GM23248 (cell line): ENCODE measurements around the gene USP38. TPM values are rescaled to one million over a fixed set of nuclear protein-coding genes. Genes with fewer than 3 reads are reported as not detected.

ENCODE experiments used
- DNase-seq: peaks from one replicate; pipeline ENCODE4 v3.0.0-alpha.2; 2015
- H2AFZ ChIP-seq: fragments of 200-600 bp; sonication (generic); 2 replicates; pipeline ENCODE4 v1.6.1; 2016; ENCODE audit warnings: antibody characterized with exemption
- H3F3A ChIP-seq: fragments of 200-600 bp; sonication (generic); 2 replicates; pipeline ENCODE4 v1.6.1; 2016; ENCODE audit warnings: mild to moderate bottlenecking, antibody characterized with exemption, mixed run types; ENCODE audit not compliant: insufficient read depth
- H3K27ac ChIP-seq: fragments of 200-600 bp; sonication (generic); 2 replicates; pipeline ENCODE4 v1.5.1; 2016; ENCODE audit warnings: mild to moderate bottlenecking
- H3K27me3 ChIP-seq: fragments of 200-600 bp; sonication (generic); replicated peaks from 2 replicates; pipeline ENCODE4 v1.6.1; 2016; ENCODE audit warnings: mild to moderate bottlenecking; ENCODE audit not compliant: insufficient read depth
- H3K36me3 ChIP-seq: fragments of 200-600 bp; sonication (generic); 2 replicates; pipeline ENCODE4 v1.6.1; 2016; ENCODE audit warnings: low read depth, mild to moderate bottlenecking
- H3K4me1 ChIP-seq: fragments of 200-600 bp; sonication (generic); 2 replicates; pipeline ENCODE4 v1.6.1; 2016; ENCODE audit warnings: mild to moderate bottlenecking; ENCODE audit not compliant: insufficient read depth
- H3K4me2 ChIP-seq: fragments of 200-600 bp; sonication (generic); one replicate; pipeline ENCODE4 v1.6.1; 2016; ENCODE audit warnings: mild to moderate bottlenecking; ENCODE audit not compliant: unreplicated experiment
- H3K4me3 ChIP-seq: fragments of 200-600 bp; sonication (generic); 2 replicates; pipeline ENCODE4 v1.5.1; 2016; ENCODE audit warnings: mild to moderate bottlenecking
- H3K79me2 ChIP-seq: fragments of 200-600 bp; sonication (generic); 2 replicates; pipeline ENCODE4 v1.6.1; 2016; ENCODE audit warnings: mild to moderate bottlenecking; ENCODE audit not compliant: insufficient read depth
- H3K9ac ChIP-seq: fragments of 200-600 bp; sonication (generic); 2 replicates; pipeline ENCODE4 v1.6.1; 2016; ENCODE audit warnings: mild to moderate bottlenecking
- H3K9me2 ChIP-seq: fragments of 200-600 bp; sonication (generic); 2 replicates; pipeline ENCODE4 v1.6.1; 2016; ENCODE audit warnings: mixed run types, mild to moderate bottlenecking, moderate library complexity; ENCODE audit not compliant: insufficient read depth
- H3K9me3 ChIP-seq: fragments of 200-600 bp; sonication (generic); one replicate; pipeline ENCODE4 v1.6.1; 2017; ENCODE audit warnings: low read depth
- H4K20me1 ChIP-seq: fragments of 200-600 bp; sonication (generic); 2 replicates; pipeline ENCODE4 v1.6.0; 2016; ENCODE audit not compliant: insufficient read depth
- EZH2 ChIP-seq: fragments of 200-600 bp; sonication (generic); IDR thresholded peaks from 2 replicates; pipeline ENCODE4 v1.6.1; 2018; ENCODE audit warnings: antibody characterized with exemption, mild to moderate bottlenecking; ENCODE audit not compliant: insufficient read depth, poor library complexity, severe bottlenecking
- EZH2phosphoT487 ChIP-seq: fragments of 200-600 bp; sonication (generic); IDR thresholded peaks from 2 replicates; pipeline ENCODE4 v1.6.1; 2018; ENCODE audit warnings: antibody characterized with exemption, moderate library complexity, mild to moderate bottlenecking, low read depth; ENCODE audit not compliant: insufficient read depth
- WGBS, 2 experiments: methylation state at CpG; one replicate each; pipeline ENCODE4 v1.1.6; 2015 to 2017; ENCODE audit warnings: low lambda C conversion rate in 2 of 2, low coverage in 1 of 2; ENCODE audit errors: missing lambda C conversion rate in 2 of 2; 5-methylcytosine and 5-hydroxymethylcytosine counted together
- in situ Hi-C: fragments of 300-500 bp; cut with MboI; formaldehyde crosslinking; loops from 2 replicates; pipeline ENCODE4 v1.15.0; 2020
- polyA plus RNA-seq: library from polyadenylated mRNA; unstranded; fragments of >200 nt; fragmentation: Nextera tagmentation; extraction: Ambion mirVana; gene quantifications from 2 replicates; pipeline ENCODE4 v1.2.1, GENCODE V29; 2016
- total RNA-seq: library from RNA; depleted of rRNA; stranded (reverse); fragments of >200 nt; shearing (Covaris generic); gene quantifications from 2 replicates; pipeline ENCODE4 v1.2.3, GENCODE V29; 2014

Gene USP38
- total and polyA plus RNA-seq, 2 experiments from 2014 or later, result 9.6 to 19.3 TPM

GRCh38 chr4:143215873-143216272 lies 31.2 kb downstream of the USP38 start:
- Histone ChIP-seq H3F3A (no peaks in the 10 kb centered on the region), H3K4me3 (no peak overlapping the region), H3K36me3 (peaks cover 44% of the 10 kb centered on the region), H3K4me2 (no peak overlapping the region), H3K27ac (no peak overlapping the region), H3K27me3 (no peaks in the 10 kb centered on the region), H3K9me2 (no peaks in the 10 kb centered on the region), H3K79me2 (no peaks in the 10 kb centered on the region; the same call in 1 of the 2 replicates), H2AFZ (no peak overlapping the region), H3K4me1 (no peaks in the 10 kb centered on the region), H4K20me1 (no peaks in the 10 kb centered on the region), H3K9me3 (no peaks in the 10 kb centered on the region), H3K9ac (no peak overlapping the region)
- WGBS, 2 experiments, result 76% methylated on average over 1 of the region's 1 CpG
- no peak for TF ChIP-seq EZH2phosphoT487
- no peak for DNase-seq
- in situ Hi-C loops, result no loop called here

GRCh38 chr4:143224255-143224654 lies 39.5 kb downstream of the USP38 start:
- 56 to 68% methylated on average over 1 of the region's 1 CpG for WGBS, 2 experiments
- H3K79me2 ChIP-seq, result no peaks in the 10 kb centered on the region
- no peak for DNase-seq
- peaks cover 20% of the 10 kb centered on the region for H3K36me3 ChIP-seq
- no peak overlapping the region for H3K4me3 ChIP-seq
- no peak overlapping the region for H3K4me2 ChIP-seq
- no peak overlapping the region for H2AFZ ChIP-seq
- H4K20me1 ChIP-seq, result no peaks in the 10 kb centered on the region
- H3F3A ChIP-seq, result no peaks in the 10 kb centered on the region
- no peaks in the 10 kb centered on the region for H3K4me1 ChIP-seq
- H3K27me3 ChIP-seq, result no peaks in the 10 kb centered on the region
- H3K9me2 ChIP-seq, result no peaks in the 10 kb centered on the region
- no peak overlapping the region for H3K9ac ChIP-seq
- in situ Hi-C loops, result no loop called here
- no peaks in the 10 kb centered on the region for H3K9me3 ChIP-seq
- TF ChIP-seq EZH2phosphoT487, result no peak
- no peak for TF ChIP-seq EZH2
- H3K27ac ChIP-seq, result no peak overlapping the region

- no peaks in the 10 kb centered on the region for H3F3A ChIP-seq
- in situ Hi-C loops, result no loop called here
- H3K27me3 ChIP-seq, result no peaks in the 10 kb centered on the region
- H3K9me3 ChIP-seq, result no peaks in the 10 kb centered on the region
- H3K4me1 ChIP-seq, result no peaks in the 10 kb centered on the region
- H3K4me2 ChIP-seq, result no peak overlapping the region
- no peak overlapping the region for H3K4me3 ChIP-seq
- H3K36me3 ChIP-seq, result peaks cover 20% of the 10 kb centered on the region
- no peak overlapping the region for H3K9ac ChIP-seq
- no peak overlapping the region for H3K27ac ChIP-seq
- no peaks in the 10 kb centered on the region for H4K20me1 ChIP-seq
- WGBS, 2 experiments, result 94 to 95% methylated on average over 6 of the region's 6 CpGs
- no peak overlapping the region for H2AFZ ChIP-seq
- H3K9me2 ChIP-seq, result no peaks in the 10 kb centered on the region
- TF ChIP-seq EZH2, result no peak
- no peak for TF ChIP-seq EZH2phosphoT487
- H3K79me2 ChIP-seq, result no peaks in the 10 kb centered on the region
- no peak for DNase-seq
Measured at GRCh38 chr4:143225167-143225566, 40.5 kb downstream of the USP38 start.

GRCh38 chr4:143230683-143231082 lies 46.0 kb downstream of the USP38 start:
- no peak overlapping the region for H3K4me2 ChIP-seq
- DNase-seq, result no peak
- H2AFZ ChIP-seq, result no peak overlapping the region
- H3K36me3 ChIP-seq, result no peaks in the 10 kb centered on the region
- H3K4me1 ChIP-seq, result peaks cover 9% of the 10 kb centered on the region
- no peaks in the 10 kb centered on the region for H3K79me2 ChIP-seq
- no peak overlapping the region for H3K9ac ChIP-seq
- H3K4me3 ChIP-seq, result no peak overlapping the region
- no peaks in the 10 kb centered on the region for H4K20me1 ChIP-seq
- H3K27ac ChIP-seq, result no peak overlapping the region
- peaks cover 8% of the 10 kb centered on the region; the same call in 1 of the 2 replicates for H3F3A ChIP-seq
- TF ChIP-seq EZH2phosphoT487 (no peak), EZH2 (no peak)
- no peaks in the 10 kb centered on the region for H3K9me2 ChIP-seq
- H3K9me3 ChIP-seq, result no peaks in the 10 kb centered on the region
- H3K27me3 ChIP-seq, result no peaks in the 10 kb centered on the region
- in situ Hi-C loops, result no loop called here
- WGBS, 2 experiments, result 89 to 99% methylated on average over 3 of the region's 3 CpGs

- Histone ChIP-seq H3K27ac (no peak overlapping the region), H3K9me2 (no peaks in the 10 kb centered on the region), H3K36me3 (no peaks in the 10 kb centered on the region), H4K20me1 (no peaks in the 10 kb centered on the region), H3K27me3 (no peaks in the 10 kb centered on the region), H3K4me3 (no peak overlapping the region), H2AFZ (no peak overlapping the region), H3K9me3 (no peaks in the 10 kb centered on the region), H3F3A (peaks cover 8% of the 10 kb centered on the region; the same call in 1 of the 2 replicates), H3K4me2 (no peak overlapping the region), H3K4me1 (peaks cover 9% of the 10 kb centered on the region), H3K9ac (no peak overlapping the region), H3K79me2 (no peaks in the 10 kb centered on the region)
- DNase-seq, result no peak
- WGBS, 2 experiments, result 87 to 88% methylated on average over 2 of the region's 2 CpGs
- TF ChIP-seq EZH2phosphoT487 (no peak), EZH2 (no peak)
- in situ Hi-C loops, result no loop called here
Measured at GRCh38 chr4:143232277-143232676, 47.6 kb downstream of the USP38 start.
